ENCODE measurements around the gene TPSD1. TPM values are rescaled to one million over a fixed set of nuclear protein-coding genes. Genes with fewer than 3 reads are reported as not detected.
A peak's percentile ranks its signal among the peaks of the same experiment; 100 is the strongest.
"Not testable (repeated sequence)": the region's sequence is repeated elsewhere in the genome, so short reads cannot be mapped to it uniquely, and the experiment has no call there.

Gene TPSD1
- polyA plus RNA-seq, 2 of the 4 experiments (the other 2 are of a cell fraction), result not detected

DNA sequence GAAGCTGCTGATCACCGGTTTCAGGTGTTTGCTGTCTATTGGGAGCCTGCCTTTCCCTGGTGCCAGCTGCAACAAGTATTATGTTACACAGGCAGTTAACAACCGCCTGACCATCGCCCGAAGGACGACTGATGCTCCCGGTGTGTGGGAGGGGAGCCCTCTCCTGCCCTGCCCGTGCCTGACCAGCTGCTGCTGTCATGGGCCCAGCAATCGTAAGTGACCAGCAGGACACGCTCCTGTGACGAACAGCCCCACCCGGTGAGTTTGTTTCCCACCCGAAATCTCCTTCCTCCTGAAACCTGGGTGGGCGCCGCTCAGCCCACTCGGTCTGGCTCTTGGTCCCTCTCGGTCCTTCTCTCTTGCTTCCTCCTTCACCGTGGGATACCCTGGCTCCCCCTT lies 35.7 kb downstream of the TPSD1 start:
- FAIRE-seq, result no peak
- no peak; a peak in 1 of 6 replicates for ATAC-seq
- DNase-seq (ENCODE audit: low read depth in 1 of 2, low spot score in 1 of 2), result no peak
- Histone ChIP-seq H3K27ac (no peak overlapping the region), H3K4me2 (no peak overlapping the region), H3K9me3 (no peaks in the 10 kb centered on the region), H3K4me1 (peaks cover 8% of the 10 kb centered on the region; the same call in 2 of the 3 replicates), H3K4me3 (no peak overlapping the region)
- TF ChIP-seq SMC3 (IDR thresholded peaks at IDR 0.05) (no peak), MYC (IDR thresholded peaks at IDR 0.05; ENCODE audit: borderline replicate concordance, low read length) (no peak), TP53 (CRISPR knock-in tag; IDR thresholded peaks at IDR 0.05) (no peak), TFCP2L1 (CRISPR knock-in tag; IDR thresholded peaks at IDR 0.05) (no peak), CBX2 (IDR thresholded peaks at IDR 0.05; ENCODE audit: borderline replicate concordance, low read depth) (no peak), POLR2AphosphoS2 (conservative IDR thresholded peaks at IDR 0.05; ENCODE audit: low read length) (no peak), CHD2 (IDR thresholded peaks at IDR 0.05; ENCODE audit: low read length, partially characterized antibody) (no peak), EP300 (IDR thresholded peaks at IDR 0.05) (no peak), ZSCAN20 (CRISPR knock-in tag; IDR thresholded peaks at IDR 0.05) (no peak)
- TF ChIP-seq, protein P1, sequence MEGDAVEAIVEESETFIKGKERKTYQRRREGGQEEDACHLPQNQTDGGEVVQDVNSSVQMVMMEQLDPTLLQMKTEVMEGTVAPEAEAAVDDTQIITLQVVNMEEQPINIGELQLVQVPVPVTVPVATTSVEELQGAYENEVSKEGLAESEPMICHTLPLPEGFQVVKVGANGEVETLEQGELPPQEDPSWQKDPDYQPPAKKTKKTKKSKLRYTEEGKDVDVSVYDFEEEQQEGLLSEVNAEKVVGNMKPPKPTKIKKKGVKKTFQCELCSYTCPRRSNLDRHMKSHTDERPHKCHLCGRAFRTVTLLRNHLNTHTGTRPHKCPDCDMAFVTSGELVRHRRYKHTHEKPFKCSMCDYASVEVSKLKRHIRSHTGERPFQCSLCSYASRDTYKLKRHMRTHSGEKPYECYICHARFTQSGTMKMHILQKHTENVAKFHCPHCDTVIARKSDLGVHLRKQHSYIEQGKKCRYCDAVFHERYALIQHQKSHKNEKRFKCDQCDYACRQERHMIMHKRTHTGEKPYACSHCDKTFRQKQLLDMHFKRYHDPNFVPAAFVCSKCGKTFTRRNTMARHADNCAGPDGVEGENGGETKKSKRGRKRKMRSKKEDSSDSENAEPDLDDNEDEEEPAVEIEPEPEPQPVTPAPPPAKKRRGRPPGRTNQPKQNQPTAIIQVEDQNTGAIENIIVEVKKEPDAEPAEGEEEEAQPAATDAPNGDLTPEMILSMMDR (IDR thresholded peaks at IDR 0.05), result no peak
- CTCF ChIA-PET, result interaction anchor here (3.2 kb wide), 1 partner anchor 9 kb away, joined by 20 read pairs; no protein-coding TSS in a partner anchor
- 79% methylated on average over 17 of the region's 17 CpGs for WGBS (ENCODE audit: missing lambda C conversion rate)
- POLR2A ChIA-PET, result no interaction called here

DNA sequence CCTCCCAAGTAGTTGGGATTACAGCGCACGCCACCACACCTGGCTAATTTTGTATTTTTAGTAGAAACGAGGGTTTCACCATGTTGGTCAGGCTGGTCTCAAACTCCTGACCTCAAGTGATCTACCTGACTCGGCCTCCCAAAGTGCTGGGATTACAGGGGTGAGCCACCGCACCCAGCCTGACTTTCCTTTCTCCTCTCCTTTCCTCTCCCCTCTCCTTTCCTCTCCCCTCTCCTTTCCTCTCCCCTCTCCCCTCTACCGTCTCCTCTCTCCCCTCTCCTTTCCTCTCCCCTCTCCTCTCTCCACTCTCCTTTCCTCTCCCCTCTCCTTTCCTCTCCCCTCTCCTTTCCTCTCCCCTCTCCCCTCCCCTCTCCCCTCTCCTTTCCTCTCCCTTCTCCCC lies 36.3 kb downstream of the TPSD1 start:
- H3K9me3 ChIP-seq; FAIRE-seq; H3K27ac ChIP-seq; DNase-seq (ENCODE audit: low read depth in 1 of 2, low spot score in 1 of 2); ATAC-seq; H3K4me2 ChIP-seq; POLR2A ChIA-PET; H3K4me3 ChIP-seq: not testable (repeated sequence)
- H3K4me1 ChIP-seq, result peaks cover 14% of the 10 kb centered on the region
- WGBS (ENCODE audit: missing lambda C conversion rate), result 77% methylated on average over 5 of the region's 6 CpGs
- CTCF ChIA-PET, result interaction anchor here (3.2 kb wide), 1 partner anchor 9 kb away, joined by 20 read pairs; no protein-coding TSS in a partner anchor

DNA sequence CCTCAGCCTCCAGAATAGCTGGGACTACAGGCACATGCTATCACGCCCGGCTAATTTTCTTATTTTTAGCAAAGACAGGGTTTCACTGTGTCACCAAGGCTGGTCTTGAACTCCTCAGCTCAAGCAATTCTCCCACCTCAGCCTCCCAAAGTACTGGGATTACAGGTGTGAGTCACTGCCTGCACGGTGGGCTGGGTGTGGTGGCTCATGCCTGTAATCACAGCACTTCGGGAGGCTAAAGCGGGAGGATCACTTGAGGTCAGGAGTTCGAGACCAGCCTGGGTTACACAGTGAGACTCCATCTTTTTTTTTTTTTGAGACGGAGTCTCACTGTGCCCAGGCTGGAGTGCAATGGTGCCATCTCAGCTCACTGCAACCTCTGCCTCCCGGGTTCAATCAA lies 36.9 kb downstream of the TPSD1 start:
- DNase-seq (ENCODE audit: low read depth in 1 of 2, low spot score in 1 of 2); POLR2A ChIA-PET; H3K4me2 ChIP-seq; H3K4me3 ChIP-seq; H3K27ac ChIP-seq; H3K9me3 ChIP-seq; ATAC-seq; FAIRE-seq: not testable (repeated sequence)
- 48% methylated on average over 8 of the region's 8 CpGs for WGBS (ENCODE audit: missing lambda C conversion rate)
- CTCF ChIA-PET, result interaction anchor here (0.7 kb wide), 1 partner anchor 23 kb away, joined by 3 read pairs; no protein-coding TSS in a partner anchor
- H3K4me1 ChIP-seq, result peaks cover 19% of the 10 kb centered on the region

DNA sequence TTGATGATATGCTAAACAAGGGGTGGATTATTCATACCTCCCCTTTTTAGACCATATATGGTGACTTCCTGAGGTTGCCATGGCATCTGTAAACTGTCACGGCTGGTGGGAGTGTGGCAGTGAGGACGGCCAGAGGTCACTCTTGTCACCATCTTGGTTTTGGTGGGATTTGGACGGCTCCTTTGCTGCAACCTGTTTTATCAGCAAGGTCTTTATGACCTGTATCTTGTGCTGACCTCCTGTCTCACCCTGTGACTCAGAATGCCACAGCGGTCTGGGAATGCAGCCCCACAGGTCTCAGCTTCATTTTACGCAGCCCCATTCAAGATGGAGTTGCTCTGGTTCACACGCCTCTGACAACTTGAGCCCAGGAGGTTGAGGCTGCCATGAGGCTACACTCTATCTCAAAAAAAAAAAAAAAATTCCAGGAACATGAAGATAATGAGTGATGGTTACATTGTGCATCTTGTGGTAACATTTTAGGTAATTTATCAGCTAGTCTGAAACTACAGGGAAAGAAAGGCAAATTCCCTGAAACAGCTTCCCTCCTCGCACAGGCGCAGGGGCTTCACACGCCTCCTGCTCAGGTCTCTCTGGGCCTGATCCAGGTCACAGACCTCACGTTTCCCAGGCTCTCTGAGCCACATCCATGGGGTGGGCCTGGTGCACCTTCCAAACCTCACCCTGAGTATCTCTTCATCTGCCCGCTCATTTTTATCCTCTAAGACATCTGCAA lies 38.2 kb downstream of the TPSD1 start:
- no peaks in the 10 kb centered on the region for H3K9me3 ChIP-seq
- no peak for FAIRE-seq
- no peak for DNase-seq (ENCODE audit: low read depth in 1 of 2, low spot score in 1 of 2)
- no peak overlapping the region for H3K4me3 ChIP-seq
- ChIA-PET CTCF (no interaction called here), POLR2A (interaction anchor here (1.3 kb wide), 1 partner anchor 15 kb away, joined by 3 read pairs; the partner anchor contains the start of gene UBE2I)
- TF ChIP-seq HEYL (CRISPR knock-in tag; IDR thresholded peaks at IDR 0.05), result 0 out of 2 replicates have a peak, but pooled peaks have one; percentile 53
- TF ChIP-seq, protein P2, sequence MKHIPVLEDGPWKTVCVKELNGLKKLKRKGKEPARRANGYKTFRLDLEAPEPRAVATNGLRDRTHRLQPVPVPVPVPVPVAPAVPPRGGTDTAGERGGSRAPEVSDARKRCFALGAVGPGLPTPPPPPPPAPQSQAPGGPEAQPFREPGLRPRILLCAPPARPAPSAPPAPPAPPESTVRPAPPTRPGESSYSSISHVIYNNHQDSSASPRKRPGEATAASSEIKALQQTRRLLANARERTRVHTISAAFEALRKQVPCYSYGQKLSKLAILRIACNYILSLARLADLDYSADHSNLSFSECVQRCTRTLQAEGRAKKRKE (CRISPR knock-in tag; IDR thresholded peaks at IDR 0.05; ENCODE audit: low read depth), result 0 out of 2 replicates have a peak, but pooled peaks have one; percentile 21
- TF ChIP-seq EHF (CRISPR knock-in tag; IDR thresholded peaks at IDR 0.05), result no peak
- ATAC-seq, result no peak
- H3K4me2 ChIP-seq, result no peak overlapping the region
- H3K4me1 ChIP-seq, result peaks cover 14% of the 10 kb centered on the region
- H3K27ac ChIP-seq, result no peak overlapping the region
- 82% methylated on average over 11 of the region's 11 CpGs for WGBS (ENCODE audit: missing lambda C conversion rate)

Data from A549 (cell line).